ENCODE data around the gene GASK1A.

The GASK1A gene

DNA sequence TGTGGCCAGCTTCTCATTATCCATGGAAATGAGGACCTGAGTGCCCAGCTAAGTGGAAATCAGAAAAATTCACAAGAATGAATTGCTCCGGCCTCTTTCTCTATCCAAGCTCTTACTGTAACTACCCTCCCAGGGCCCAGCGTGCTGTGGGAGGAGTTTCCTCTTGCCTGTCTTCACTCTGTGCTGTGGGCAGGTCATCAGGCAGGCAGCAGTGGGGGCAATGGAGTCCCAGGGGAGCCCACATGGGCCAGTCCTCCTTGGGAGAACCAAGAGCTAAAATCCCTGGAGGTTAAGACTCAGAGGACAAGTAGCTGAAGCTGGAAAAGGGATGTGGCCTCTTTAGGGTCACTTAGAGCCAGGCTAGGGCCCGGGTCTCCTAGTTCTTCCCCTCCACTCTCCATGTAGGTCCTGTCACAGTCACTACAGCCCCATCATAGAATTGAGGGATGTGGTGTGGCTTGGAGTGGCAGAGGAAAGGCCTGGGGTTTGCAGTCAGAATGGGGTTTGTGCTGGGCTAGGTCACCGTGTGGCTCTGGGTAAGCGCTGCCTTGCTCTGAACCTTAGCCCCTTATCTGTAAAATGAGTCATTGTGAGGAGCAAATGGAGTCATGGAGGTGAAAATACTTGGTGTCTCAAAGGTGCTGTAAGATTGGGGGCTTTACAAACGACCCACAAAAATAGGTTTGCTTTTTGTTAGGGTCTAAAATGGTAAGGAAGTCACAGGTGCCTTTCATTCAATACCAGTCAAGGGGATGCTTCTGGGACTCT is 3.7 kb downstream of the GASK1A start:
- DNase-seq (ENCODE audit: low read depth in 2 of 2) = no peak

DNA sequence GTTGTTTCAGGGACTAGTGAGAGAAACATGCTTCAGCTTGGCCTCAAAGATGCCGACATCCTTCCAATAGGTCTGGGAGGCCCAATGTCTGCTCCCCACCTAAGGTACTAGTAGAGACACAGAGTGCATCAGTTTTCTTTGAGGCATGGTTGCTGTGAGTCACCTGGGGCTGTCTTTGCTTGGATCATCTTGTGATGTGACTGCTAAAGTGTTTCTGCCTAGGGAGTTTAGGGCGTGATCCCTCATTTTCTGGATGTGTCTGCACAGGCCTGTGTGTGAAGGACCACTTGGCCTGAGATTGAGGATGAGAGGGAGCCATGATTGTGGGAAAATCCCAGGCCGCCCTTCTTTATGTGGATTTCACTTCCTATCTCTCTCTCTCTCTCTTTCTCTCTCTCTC is 4.8 kb downstream of the GASK1A start:
- no peak for DNase-seq (ENCODE audit: low read depth in 2 of 2)

DNA sequence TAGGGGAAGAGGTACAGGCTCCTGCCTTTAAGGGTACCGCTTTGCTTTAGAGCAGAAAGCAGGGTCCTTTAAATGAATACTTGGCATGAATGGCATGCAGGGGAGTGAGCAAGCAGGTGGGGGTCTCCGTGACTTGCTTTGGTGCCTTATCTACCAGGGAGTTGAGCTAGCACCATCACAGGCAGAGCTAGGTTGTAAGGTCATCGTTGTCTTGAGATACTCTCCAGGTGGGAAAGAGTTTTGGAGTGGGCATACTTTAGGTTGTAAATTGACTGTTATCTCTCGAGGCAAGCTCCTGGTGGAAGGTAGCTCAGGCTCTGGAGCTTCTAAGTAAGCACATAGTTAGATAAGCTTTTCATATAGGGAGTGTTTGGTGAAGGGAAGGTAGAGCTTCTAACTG is 5.6 kb downstream of the GASK1A start:
- no peak for DNase-seq (ENCODE audit: low read depth in 2 of 2)

GRCh38 chr3:42988097-42988496 is 9.0 kb downstream of the GASK1A start:
- no peak for DNase-seq (ENCODE audit: low read depth in 2 of 2)

- DNase-seq (ENCODE audit: low read depth in 2 of 2) = no peak
These were observed 9.5 kb downstream of the GASK1A start for GRCh38 chr3:42988566-42988965.

DNA sequence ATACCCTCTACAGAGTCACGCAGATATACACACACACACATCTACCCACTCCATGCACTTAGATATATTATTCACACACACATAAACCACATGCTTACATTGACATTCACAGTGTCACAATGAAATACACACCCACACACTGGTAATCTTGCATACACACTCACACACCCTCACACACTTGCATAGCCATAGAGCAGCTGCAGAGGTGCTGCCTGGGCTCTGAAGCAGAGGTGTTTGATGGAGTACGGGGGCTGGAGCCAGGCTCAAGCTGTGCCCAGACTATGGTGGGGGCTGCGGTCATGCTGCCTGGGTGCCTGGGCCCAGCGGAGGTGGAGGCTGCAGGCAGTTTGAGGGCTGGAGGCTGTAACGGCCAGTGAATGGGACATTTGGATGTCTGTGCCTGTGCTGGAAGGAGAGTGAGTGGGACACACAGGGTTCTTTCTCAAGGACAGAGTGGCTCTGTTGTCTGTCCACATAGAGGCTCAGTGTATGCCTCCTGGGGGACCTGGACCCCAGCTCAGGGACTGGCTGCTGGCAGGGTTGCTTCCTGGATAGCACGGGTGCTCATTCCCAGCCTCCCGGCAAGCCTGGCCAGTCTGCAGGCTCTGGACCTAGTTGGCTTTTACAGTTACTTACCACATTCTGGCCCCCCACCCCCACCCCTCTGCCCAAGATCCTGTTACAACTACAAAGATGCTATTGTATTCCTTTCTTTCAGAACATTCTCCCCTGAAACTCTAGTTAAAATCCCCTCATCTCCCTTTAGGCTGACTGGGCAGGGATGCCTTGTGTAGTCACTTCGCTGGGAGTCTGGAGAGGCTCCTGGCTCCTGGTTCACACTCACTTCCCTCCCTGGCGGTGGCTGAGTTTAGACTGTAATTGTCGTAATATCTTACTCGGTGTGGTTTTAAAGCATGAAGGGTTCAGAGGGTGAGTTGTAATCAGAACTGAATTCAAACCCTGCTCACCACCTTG is 12.5 kb downstream of the GASK1A start:
- no peak for DNase-seq (ENCODE audit: low read depth in 2 of 2)

DNA sequence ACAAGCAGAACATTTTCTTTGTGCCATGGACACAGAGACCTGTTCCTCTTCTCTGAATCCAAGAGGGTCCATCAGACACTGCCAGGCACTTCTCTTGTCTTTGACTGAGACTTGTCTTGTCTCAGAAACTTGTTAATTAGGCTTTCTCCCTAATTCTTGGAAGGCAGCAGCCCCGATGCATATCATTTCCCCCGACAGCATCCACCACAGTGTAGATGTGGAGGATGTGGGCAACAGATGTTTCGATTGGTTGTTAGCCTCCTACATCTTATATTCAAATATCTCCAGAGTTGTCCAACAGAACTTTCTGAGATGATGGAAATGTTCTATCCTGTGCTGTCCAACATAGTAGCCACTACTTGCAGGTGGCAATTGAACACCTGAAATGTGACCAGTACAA is 15.5 kb downstream of the GASK1A start:
- no peak for DNase-seq (ENCODE audit: low read depth in 2 of 2)

- DNase-seq (ENCODE audit: low read depth in 2 of 2) = no peak
These were observed 16.9 kb downstream of the GASK1A start for GRCh38 chr3:42996021-42996420.

- no peak for DNase-seq (ENCODE audit: low read depth in 2 of 2)
These were observed 17.5 kb downstream of the GASK1A start for GRCh38 chr3:42996633-42997075.

- no peak for DNase-seq (ENCODE audit: low read depth in 2 of 2)
These were observed 20.1 kb downstream of the GASK1A start for GRCh38 chr3:42999212-42999611.

GRCh38 chr3:42999632-43000031 is 20.5 kb downstream of the GASK1A start:
- DNase-seq (ENCODE audit: low read depth in 2 of 2) = no peak

DNA sequence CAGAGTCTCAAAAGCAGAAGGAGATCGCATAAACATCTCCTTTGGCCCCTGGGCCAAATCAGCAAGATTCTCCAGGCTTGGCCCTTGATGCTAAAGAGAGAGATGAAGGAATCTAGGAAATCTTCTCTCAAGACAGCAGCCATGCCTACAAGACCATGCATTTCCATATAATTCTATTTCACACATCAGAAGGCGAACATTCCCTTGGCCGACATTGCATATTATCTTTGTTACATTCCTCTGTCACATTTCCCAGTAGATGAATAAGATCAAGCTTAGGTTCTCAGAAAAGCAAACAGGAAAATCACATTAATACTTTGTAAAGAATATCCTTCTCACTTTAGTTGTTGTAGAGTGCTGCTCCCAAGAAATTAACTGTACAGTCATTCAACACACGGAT is 21.3 kb downstream of the GASK1A start:
- DNase-seq (ENCODE audit: low read depth in 2 of 2) = no peak

DNA sequence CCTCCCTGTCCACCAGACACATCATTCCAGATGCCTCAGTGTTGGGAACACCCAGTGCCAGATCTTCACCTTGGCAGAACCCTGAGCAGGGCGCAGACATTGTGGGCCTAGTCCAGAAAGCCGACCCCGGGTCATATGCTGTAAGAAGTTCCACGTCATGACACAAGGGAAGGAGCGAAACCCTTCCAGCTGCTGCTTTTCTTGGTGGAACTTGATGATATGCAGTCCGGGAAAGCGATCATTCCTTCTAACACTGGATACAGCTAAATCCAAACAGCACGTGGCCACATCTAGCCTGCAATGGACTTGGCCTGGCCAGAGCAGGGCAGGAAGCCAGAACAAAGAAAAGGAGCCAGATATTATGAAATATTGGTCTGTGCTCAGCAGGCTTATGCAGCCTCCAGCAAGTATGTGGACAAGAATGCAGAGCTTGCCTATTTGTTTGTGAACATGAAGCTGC is 22.0 kb downstream of the GASK1A start:
- no peak for DNase-seq (ENCODE audit: low read depth in 2 of 2)

DNA sequence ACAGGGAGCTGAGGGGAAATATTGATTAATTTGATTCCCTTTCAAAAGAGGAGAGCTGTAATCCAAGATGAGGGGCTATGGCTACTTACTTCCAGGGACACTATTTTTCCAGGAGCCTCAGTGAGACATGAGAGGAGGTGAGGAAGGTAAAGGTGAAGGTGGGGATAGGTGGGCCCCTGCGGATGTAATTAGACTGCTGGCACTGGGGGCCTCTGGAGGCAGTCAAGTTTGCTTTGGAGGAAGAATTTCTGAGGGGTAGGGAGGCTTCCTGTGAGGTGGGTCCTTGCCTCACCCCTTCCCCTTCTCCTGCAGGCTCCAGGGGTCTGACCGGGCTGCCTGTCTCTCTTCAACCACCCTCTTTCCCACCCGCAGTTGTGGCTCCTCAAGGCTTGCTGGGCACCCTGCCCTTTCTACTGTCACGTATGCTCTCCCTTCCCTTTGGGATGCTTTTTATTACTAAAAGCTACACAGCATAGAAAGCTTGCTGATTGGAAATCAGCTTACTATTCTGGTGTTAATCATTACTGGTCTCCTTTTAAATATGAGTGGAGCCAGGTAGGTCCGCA is 22.5 kb downstream of the GASK1A start:
- no peak for DNase-seq (ENCODE audit: low read depth in 2 of 2)

- DNase-seq (ENCODE audit: low read depth in 2 of 2) = no peak
These were observed 25.2 kb downstream of the GASK1A start for GRCh38 chr3:43004282-43004681.

GRCh38 chr3:43005253-43005652 is 26.1 kb downstream of the GASK1A start:
- no peak for DNase-seq (ENCODE audit: low read depth in 2 of 2)

- DNase-seq (ENCODE audit: low read depth in 2 of 2) = no peak
These were observed 26.9 kb downstream of the GASK1A start for GRCh38 chr3:43005981-43006380.

DNA sequence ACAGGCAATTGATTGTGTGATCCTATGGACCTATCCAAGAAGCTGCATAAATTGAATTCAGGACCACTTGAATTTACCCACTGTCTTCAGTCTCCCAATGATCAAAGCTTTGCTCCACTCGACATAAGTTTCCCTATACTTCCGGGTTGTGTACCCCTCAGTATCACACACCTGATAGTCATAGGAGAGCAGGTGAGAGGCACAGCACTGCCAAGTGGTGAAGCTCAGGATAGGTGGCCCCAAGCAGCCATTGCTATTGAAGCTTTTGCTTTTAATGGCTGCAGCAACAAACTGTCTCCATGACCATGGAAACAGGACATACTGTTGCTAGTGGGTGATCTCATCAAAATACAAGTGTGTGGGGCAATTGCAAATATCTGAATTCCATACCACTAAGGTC is 27.7 kb downstream of the GASK1A start:
- DNase-seq (ENCODE audit: low read depth in 2 of 2) = no peak

- DNase-seq (ENCODE audit: low read depth in 2 of 2) = no peak
These were observed 30.4 kb downstream of the GASK1A start for GRCh38 chr3:43009547-43009946.

DNA sequence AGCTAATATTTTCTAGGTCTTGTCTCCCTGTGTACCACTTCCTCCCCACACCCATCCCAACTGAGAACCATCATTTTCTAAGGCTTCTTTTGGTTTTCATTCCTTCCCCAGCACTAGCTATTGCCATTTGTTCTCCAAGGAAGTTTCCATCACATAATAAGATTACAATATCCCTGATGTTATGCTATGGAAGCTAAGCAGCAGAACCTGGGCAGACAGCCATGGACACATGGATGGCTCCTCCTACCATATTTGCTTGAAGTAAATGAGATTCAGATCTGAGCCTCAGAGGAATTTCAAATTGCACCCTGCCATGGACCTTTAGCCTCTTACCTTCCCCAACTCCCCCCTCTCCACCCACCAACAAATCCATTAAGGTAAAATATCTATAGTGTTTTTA is 31.5 kb downstream of the GASK1A start:
- no peak for DNase-seq (ENCODE audit: low read depth in 2 of 2)

- DNase-seq (ENCODE audit: low read depth in 2 of 2) = no peak
These were observed 32.5 kb downstream of the GASK1A start for GRCh38 chr3:43011638-43012037.

DNA sequence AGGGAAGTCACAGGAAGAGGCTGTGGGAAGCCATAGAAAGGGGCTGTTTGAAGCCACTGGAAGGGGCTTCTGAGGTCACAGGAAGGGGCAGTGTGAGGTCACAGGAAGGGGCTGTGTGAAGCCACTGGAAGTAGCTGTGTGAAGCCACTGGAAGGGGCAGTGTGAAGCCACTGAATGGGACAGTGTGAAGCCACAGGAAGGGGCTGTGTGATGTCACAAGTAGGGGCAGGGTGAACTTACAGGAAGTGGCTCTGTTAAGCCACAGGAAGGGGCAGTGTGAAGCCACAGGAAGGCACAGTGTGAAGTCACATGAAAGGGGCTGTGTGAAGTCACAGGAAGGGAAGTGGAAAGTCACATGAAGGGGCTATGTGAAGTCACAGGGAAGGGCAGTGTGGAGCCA is 33.1 kb downstream of the GASK1A start:
- no peak for DNase-seq (ENCODE audit: low read depth in 2 of 2)
